Colonic mucosa (tissue), 4 donors: ENCODE results near the gene ZNF160. TPM values are rescaled to one million over a fixed set of nuclear protein-coding genes. Genes with fewer than 3 reads are reported as not detected.

Source experiments
- DNase-seq: peaks from one replicate; pipeline ENCODE4 v3.0.0-alpha.2; 2020
- H3K27ac ChIP-seq: fragments of 200-600 bp; one replicate; pipeline ENCODE4 v1.8.0; 2021
- H3K27me3 ChIP-seq: fragments of 200-600 bp; one replicate; pipeline ENCODE4 v1.8.0; 2021
- H3K36me3 ChIP-seq: fragments of 200-600 bp; one replicate; pipeline ENCODE4 v1.8.0; 2021
- H3K4me1 ChIP-seq: fragments of 200-600 bp; one replicate; pipeline ENCODE4 v1.8.0; 2021; ENCODE audit warnings: mild to moderate bottlenecking
- H3K4me3 ChIP-seq: fragments of 200-600 bp; one replicate; pipeline ENCODE4 v1.8.0; 2021
- H3K9ac ChIP-seq, 2 donors: one replicate each; pipeline ENCODE4 v1.7.0; 2013; ENCODE audit warnings: control low read depth in 2 of 2, low read depth in 2 of 2, low read length in 2 of 2
- H3K9me3 ChIP-seq: fragments of 200-600 bp; one replicate; pipeline ENCODE4 v1.8.0; 2021
- CTCF ChIP-seq: fragments of 200-600 bp; IDR thresholded peaks from one replicate; pipeline ENCODE4 v1.8.0; 2022; ENCODE audit warnings: antibody characterized with exemption, mild to moderate bottlenecking
- intact Hi-C: fragments of 100-400 bp; cut with DNase I; formaldehyde crosslinking; loops from one replicate; pipeline ENCODE4 v1.14.1; 2022
- total RNA-seq, 2 donors: library from RNA; stranded (reverse); fragmentation: NEBNext Ultra II Directional in 1 of 2; extraction: Animal tissue kit (Norgen Biotek cat#: 25700) in 1 of 2; gene quantifications; one replicate each; pipeline ENCODE4 v1.2.1, GENCODE V29; 2021
- donor health status: healthy.
- donor health status: DM: no; HTN: no; CAD: no.
- donor health status: DM: no; HTN: no; CAD: no.

Gene ZNF160
- total RNA-seq, 2 donors from 2014 or later, result 15.5 to 20.9 TPM

- intact Hi-C loops, result no loop called here
- Histone ChIP-seq H3K36me3 (no peaks in the 10 kb centered on the region), H3K4me1 (no peaks in the 10 kb centered on the region), H3K27me3 (no peaks in the 10 kb centered on the region), H3K27ac (no peak overlapping the region), H3K4me3 (no peak overlapping the region), H3K9me3 (no peaks in the 10 kb centered on the region), H3K9ac (no peak overlapping the region)
- peak; percentile 27 for DNase-seq
- TF ChIP-seq CTCF, result no peak
Observed at GRCh38 chr19:53019684-53020083, 83.5 kb downstream of the ZNF160 start.

Other genes starting within 250 kb of the ZNF160 start
- 10 to 100 TPM; 17.1 to 25.8 TPM for gene ZNF468, start 245.8 kb downstream of the ZNF160 start, total RNA-seq
- 10 to 100 TPM in 1 of 2 donors, 1 to 10 TPM in 1; 4.6 to 21.3 TPM for gene ZNF320, start 205.8 kb downstream of the ZNF160 start, total RNA-seq
- 10 to 100 TPM in 1 of 2 donors, 1 to 10 TPM in 1; 9.5 to 17.0 TPM for gene ZNF888, start 180.0 kb downstream of the ZNF160 start, total RNA-seq
- gene ZNF816, start 140.5 kb downstream of the ZNF160 start, total RNA-seq, result 10 to 100 TPM; 10.8 to 21.4 TPM
- gene ERVV-1, start 89.5 kb downstream of the ZNF160 start, total RNA-seq, result not detected
- gene ERVV-2, start 58.7 kb downstream of the ZNF160 start, total RNA-seq, result not detected
- 1 to 10 TPM; 2.0 to 4.9 TPM for gene ZNF415, start 29.5 kb upstream of the ZNF160 start, total RNA-seq
- 1 to 10 TPM; 6.2 to 7.6 TPM for gene ZNF347, start 55.6 kb upstream of the ZNF160 start, total RNA-seq
- gene ZNF665, start 89.9 kb upstream of the ZNF160 start, total RNA-seq, result 1 to 10 TPM; 1.6 to 2.2 TPM
- 1 to 10 TPM; 5.8 to 7.1 TPM for gene ZNF677, start 151.5 kb upstream of the ZNF160 start, total RNA-seq
- gene VN1R2, start 154.9 kb upstream of the ZNF160 start, total RNA-seq, result not detected
- gene VN1R4, start 164.3 kb upstream of the ZNF160 start, total RNA-seq, result not detected
- 1 to 10 TPM; 7.7 to 7.9 TPM for gene ZNF845, start 230.3 kb upstream of the ZNF160 start, total RNA-seq